T-cell (primary cell): ENCODE measurements around the gene LEPR. TPM values are rescaled to one million over a fixed set of nuclear protein-coding genes. Genes with fewer than 3 reads are reported as not detected.

Source experiments
- ATAC-seq, 4 experiments: fragments of 200-7000 bp in 3 of 4; fragments of 150-1000 bp in 1 of 4; cut with Tn5 transposase; replicated peaks in 1 of 4; 1 replicate in 3 of 4; 2 replicates in 1 of 4; pipeline ENCODE4 v1.10.0; 2021; ENCODE audit warnings: moderate library complexity in 3 of 4, mild to moderate bottlenecking in 2 of 4, moderate number of reproducible peaks in 1 of 4
- CTCF ChIA-PET, 2 donors: fragments of 300-600 bp; sonication (Branson Sonifier 250); formaldehyde crosslinking; loops; one replicate each; lab custom pipeline; 2022; ENCODE audit warnings: antibody characterized with exemption in 2 of 2; lab: Charles Lee
- POLR2A ChIA-PET, 2 donors: fragments of 300-600 bp; sonication (Branson Sonifier 250); formaldehyde crosslinking; loops; one replicate each; lab custom pipeline; 2022; ENCODE audit warnings: antibody characterized with exemption in 2 of 2; lab: Charles Lee
- DNase-seq, 35 experiments: peaks; one replicate each; pipeline versions ENCODE4 v3.0.0 to v3.0.0-alpha.2; 2013 to 2023
- H3K27ac ChIP-seq: one replicate; pipeline ENCODE4 v1.5.1; 2013; ENCODE audit warnings: low read length
- H3K27me3 ChIP-seq, 2 experiments: replicated peaks in 1 of 2; 1 replicate in 1 of 2; 2 replicates in 1 of 2; pipeline versions ENCODE4 v1.6.1 to v1.7.0; 2013; ENCODE audit warnings: low read length in 1 of 2, mixed read lengths in 1 of 2; ENCODE audit not compliant: control insufficient read depth in 2 of 2, insufficient read depth in 2 of 2; ENCODE audit errors: extremely low read depth in 1 of 2
- H3K36me3 ChIP-seq, 2 donors: 1 replicate in 1 of 2; 2 replicates in 1 of 2; pipeline versions ENCODE4 v1.6.1 to v1.7.0; 2013; ENCODE audit warnings: low read length in 1 of 2; ENCODE audit not compliant: control insufficient read depth in 2 of 2, insufficient read depth in 1 of 2; ENCODE audit errors: extremely low read depth in 1 of 2
- H3K4me1 ChIP-seq, 2 experiments: 1 replicate in 1 of 2; 2 replicates in 1 of 2; pipeline versions ENCODE4 v1.6.1 to v1.7.0; 2013; ENCODE audit warnings: low read length in 2 of 2, mixed read lengths in 1 of 2; ENCODE audit not compliant: insufficient read depth in 2 of 2, control insufficient read depth in 1 of 2; ENCODE audit errors: extremely low read depth in 1 of 2
- H3K4me3 ChIP-seq, 2 donors: 1 replicate in 1 of 2; 2 replicates in 1 of 2; pipeline versions ENCODE4 v1.5.1 to v1.7.0; 2013; ENCODE audit warnings: mild to moderate bottlenecking in 2 of 2, low read length in 1 of 2, moderate library complexity in 1 of 2; ENCODE audit not compliant: control insufficient read depth in 1 of 2; ENCODE audit errors: extremely low read depth in 1 of 2
- H3K9me3 ChIP-seq: 2 replicates; pipeline ENCODE4 v1.7.0; 2013
- H3K27ac Mint-ChIP-seq, 2 donors: one replicate each; pipeline ENCODE4 v1.8.0; 2020 to 2021; ENCODE audit warnings: mild to moderate bottlenecking in 2 of 2, mixed read lengths in 2 of 2
- H3K27me3 Mint-ChIP-seq, 2 donors: one replicate each; pipeline ENCODE4 v1.8.0; 2021 to 2022; ENCODE audit warnings: mixed read lengths in 2 of 2
- H3K36me3 Mint-ChIP-seq: one replicate; pipeline ENCODE4 v1.8.0; 2021; ENCODE audit warnings: mixed read lengths
- H3K4me1 Mint-ChIP-seq, 3 donors: one replicate each; pipeline ENCODE4 v1.8.0; 2020 to 2022; ENCODE audit warnings: mixed read lengths in 3 of 3, mild to moderate bottlenecking in 1 of 3
- H3K4me3 Mint-ChIP-seq, 3 donors: one replicate each; pipeline ENCODE4 v1.8.0; 2020 to 2022; ENCODE audit warnings: mild to moderate bottlenecking in 3 of 3, mixed read lengths in 3 of 3, moderate library complexity in 3 of 3
- H3K9me3 Mint-ChIP-seq, 3 donors: one replicate each; pipeline ENCODE4 v1.8.0; 2020 to 2022; ENCODE audit warnings: mixed read lengths in 3 of 3
- WGBS: methylation state at CpG from one replicate; pipeline ENCODE4 v1.1.5; 2013; ENCODE audit warnings: missing lambda C conversion rate; ENCODE audit not compliant: insufficient coverage; 5-methylcytosine and 5-hydroxymethylcytosine counted together
- total RNA-seq, 35 experiments: library from RNA in 6 of 35; stranded (reverse) in 6 of 35; fragments of 120-200 nt in 1 of 35; gene quantifications; one replicate each; pipeline versions ENCODE4 v1.2.1 to v1.2.4 and lab custom pipeline; 2013 to 2026

Gene LEPR
- total RNA-seq, 5 donors from 2014 or later (not counting 1 experiment from before 2014, with no cell fraction given): 0.95 to 2.1 (median 1.3) TPM

- Mint-ChIP-seq H3K9me3 (no peaks in the 10 kb centered on the region), H3K4me3 (no peak overlapping the region), H3K27me3 (peaks cover 1 to 8% of the 10 kb centered on the region in 2 donors), H3K36me3 (peaks cover 5% of the 10 kb centered on the region), H3K4me1 (peaks cover 7 to 13% (median 12%) of the 10 kb centered on the region in 3 donors), H3K27ac (no peak overlapping the region)
- DNase-seq (no peak), ATAC-seq (no peak)
- no peaks in the 10 kb centered on the region for H3K9me3 ChIP-seq
- ChIA-PET POLR2A (interaction anchor here in 1 of 2 donors (0.5 kb wide), 1 partner anchor 448 kb away, joined by 4 read pairs; no protein-coding TSS in a partner anchor), CTCF (interaction anchor here in 1 of 2 donors (0.9 kb wide), 1 partner anchor 12 kb away, joined by 3 read pairs; no protein-coding TSS in a partner anchor)
- H3K4me1 ChIP-seq: peaks cover 3 to 13% of the 10 kb centered on the region in 2 experiments
- no CpG with 5 or more reads among the region's 1 CpG for WGBS
- H3K36me3 ChIP-seq: no peaks in the 10 kb centered on the region
- H3K4me3 ChIP-seq: no peak overlapping the region
- peaks cover 0 to under 1% of the 10 kb centered on the region in 2 experiments for H3K27me3 ChIP-seq
- H3K27ac ChIP-seq: no peak overlapping the region
Measured at GRCh38 chr1:65416767-65417166, 3.7 kb upstream of the LEPR start.

GRCh38 chr1:65417729-65418128, 2.7 kb upstream of the LEPR start:
- H3K36me3 ChIP-seq: no peaks in the 10 kb centered on the region
- WGBS: no CpG with 5 or more reads among the region's 2 CpGs
- Mint-ChIP-seq H3K27me3 (peaks cover 1 to 4% of the 10 kb centered on the region in 2 donors), H3K9me3 (no peaks in the 10 kb centered on the region), H3K4me3 (no peak overlapping the region), H3K4me1 (peaks cover 7 to 13% (median 12%) of the 10 kb centered on the region in 3 donors), H3K36me3 (no peaks in the 10 kb centered on the region), H3K27ac (no peak overlapping the region)
- no peaks in the 10 kb centered on the region for H3K9me3 ChIP-seq
- H3K4me3 ChIP-seq: no peak overlapping the region
- CTCF ChIA-PET: no interaction called here
- H3K4me1 ChIP-seq: peaks cover 3 to 17% of the 10 kb centered on the region in 2 experiments
- ATAC-seq (no peak), DNase-seq (no peak)
- POLR2A ChIA-PET: interaction anchor here in 1 of 2 donors (0.5 kb wide), 1 partner anchor 415 kb away, joined by 4 read pairs; no protein-coding TSS in a partner anchor
- H3K27ac ChIP-seq: no peak overlapping the region
- no peaks in the 10 kb centered on the region for H3K27me3 ChIP-seq

GRCh38 chr1:65418522-65419185, 1.8 kb upstream of the LEPR start:
- Histone ChIP-seq H3K27me3 (no peaks in the 10 kb centered on the region), H3K4me3 (no peak overlapping the region), H3K27ac (no peak overlapping the region), H3K36me3 (no peaks in the 10 kb centered on the region), H3K9me3 (no peaks in the 10 kb centered on the region), H3K4me1 (peaks cover 3 to 17% of the 10 kb centered on the region in 2 experiments)
- H3K9me3 Mint-ChIP-seq: no peaks in the 10 kb centered on the region
- CTCF ChIA-PET: interaction anchor here (0.5 to 2.2 kb wide), 7 partner anchors 10 to 864 kb away, joined by 3 to 8 read pairs (median 3); no protein-coding TSS in a partner anchor
- ATAC-seq (no peak), DNase-seq (no peak)
- H3K4me3 Mint-ChIP-seq: peak overlapping the region in 1 of 3 donors; percentile 36
- WGBS: 100% methylated on average over 1 of the region's 4 CpGs
- POLR2A ChIA-PET: no interaction called here
- H3K4me1 Mint-ChIP-seq: peaks cover 7 to 13% (median 13%) of the 10 kb centered on the region in 3 donors
- H3K27me3 Mint-ChIP-seq: peaks cover 1 to 4% of the 10 kb centered on the region in 2 donors
- H3K27ac Mint-ChIP-seq: peak overlapping the region; percentile 42 to 64
- no peaks in the 10 kb centered on the region for H3K36me3 Mint-ChIP-seq

- no peaks in the 10 kb centered on the region for H3K27me3 ChIP-seq
- Mint-ChIP-seq H3K4me3 (no peak overlapping the region), H3K27ac (peak overlapping the region; percentile 93 to 96), H3K9me3 (no peaks in the 10 kb centered on the region), H3K27me3 (no peaks in the 10 kb centered on the region), H3K36me3 (no peaks in the 10 kb centered on the region), H3K4me1 (peaks cover 12 to 24% (median 22%) of the 10 kb centered on the region in 3 donors)
- ATAC-seq: peak; percentile 89 to 96 (median 92)
- peak; percentile 94 to 99 (median 98) for DNase-seq
- H3K4me1 ChIP-seq: peaks cover 3 to 17% of the 10 kb centered on the region in 2 experiments
- under 1% methylated on average over 37 of the region's 52 CpGs for WGBS
- H3K27ac ChIP-seq: peak overlapping the region; percentile 69
- POLR2A ChIA-PET: interaction anchor here (0.5 to 1.1 kb wide), 9 partner anchors 12 to 1769 kb away, joined by 3 to 13 read pairs (median 4); no protein-coding TSS in a partner anchor
- CTCF ChIA-PET: interaction anchor here (0.5 to 2.2 kb wide), 20 partner anchors 8 to 1769 kb away, joined by 3 to 8 read pairs (median 3); no protein-coding TSS in a partner anchor
- H3K9me3 ChIP-seq: no peaks in the 10 kb centered on the region
- no peaks in the 10 kb centered on the region for H3K36me3 ChIP-seq
- H3K4me3 ChIP-seq: peak overlapping the region; percentile 94 to 98
Measured at GRCh38 chr1:65419681-65420589, 533 bp upstream of the LEPR start.

- ChIA-PET POLR2A (no interaction called here), CTCF (interaction anchor here (0.6 to 0.9 kb wide), 2 partner anchors 10 to 1628 kb away, joined by 3 read pairs; no protein-coding TSS in a partner anchor)
- H3K36me3 Mint-ChIP-seq: peaks cover 14% of the 10 kb centered on the region
- H3K27ac Mint-ChIP-seq: no peak overlapping the region
- H3K9me3 Mint-ChIP-seq: no peaks in the 10 kb centered on the region
- no peaks in the 10 kb centered on the region for H3K27me3 Mint-ChIP-seq
- no peaks in the 10 kb centered on the region for H3K27me3 ChIP-seq
- peak overlapping the region; percentile 85 to 98 for H3K4me3 ChIP-seq
- H3K4me3 Mint-ChIP-seq: no peak overlapping the region
- no peaks in the 10 kb centered on the region for H3K9me3 ChIP-seq
- DNase-seq (no peak), ATAC-seq (no peak)
- H3K36me3 ChIP-seq: peaks cover 0 to 13% of the 10 kb centered on the region in 2 donors
- H3K27ac ChIP-seq: peak overlapping the region; percentile 74
- 83% methylated on average over 1 of the region's 13 CpGs for WGBS
- peaks cover 17 to 24% (median 22%) of the 10 kb centered on the region in 3 donors for H3K4me1 Mint-ChIP-seq
- peaks cover 3 to 17% of the 10 kb centered on the region in 2 experiments for H3K4me1 ChIP-seq
Measured at GRCh38 chr1:65421351-65422025, 1.0 kb downstream of the LEPR start.
